HT1080 (cell line): ENCODE results near the gene DPEP2. TPM values are rescaled to one million over a fixed set of nuclear protein-coding genes. Genes with fewer than 3 reads are reported as not detected.
A peak's percentile ranks its signal among the peaks of the same experiment; 100 is the strongest.
"Not testable (repeated sequence)": the region's sequence is repeated elsewhere in the genome, so short reads cannot be mapped to it uniquely, and the experiment has no call there.

Experiments used
- DNase-seq: peaks from one replicate; pipeline ENCODE4 v3.0.0-alpha.2; 2015; ENCODE audit warnings: low read depth
- total RNA-seq: library from RNA; depleted of rRNA; stranded (reverse); fragments of >200 nt; shearing (Covaris generic); gene quantifications from 2 replicates; pipeline ENCODE4 v1.2.3, GENCODE V29; 2014

DPEP2 gene
- total RNA-seq, 1 experiment from 2014 or later, result not detected

DNA sequence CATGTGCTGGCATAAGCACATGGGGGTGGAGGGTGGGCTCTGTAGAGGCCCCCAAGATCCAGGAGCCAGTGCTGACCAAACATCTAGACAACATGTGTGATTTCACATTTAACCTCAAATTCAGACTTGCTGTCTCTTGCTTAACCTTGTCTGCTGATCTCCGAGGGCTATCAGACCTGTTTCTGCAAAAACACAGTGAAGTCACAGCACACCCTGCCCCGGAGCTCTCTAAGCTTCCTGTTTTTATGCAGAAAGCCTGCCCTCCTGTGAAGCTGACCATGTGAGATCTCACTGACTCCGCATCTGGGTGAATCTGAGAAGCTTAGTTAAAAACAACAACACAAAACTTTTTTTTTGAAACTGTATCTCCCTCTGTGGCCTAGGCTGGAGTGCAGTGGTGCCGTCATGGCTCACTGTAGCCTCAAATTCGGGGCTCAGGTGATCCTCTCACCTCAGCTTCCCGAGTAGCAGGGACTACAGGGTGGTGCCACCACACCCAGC, 6.6 kb upstream of the DPEP2 start:
- DNase-seq, result no peak

DNA sequence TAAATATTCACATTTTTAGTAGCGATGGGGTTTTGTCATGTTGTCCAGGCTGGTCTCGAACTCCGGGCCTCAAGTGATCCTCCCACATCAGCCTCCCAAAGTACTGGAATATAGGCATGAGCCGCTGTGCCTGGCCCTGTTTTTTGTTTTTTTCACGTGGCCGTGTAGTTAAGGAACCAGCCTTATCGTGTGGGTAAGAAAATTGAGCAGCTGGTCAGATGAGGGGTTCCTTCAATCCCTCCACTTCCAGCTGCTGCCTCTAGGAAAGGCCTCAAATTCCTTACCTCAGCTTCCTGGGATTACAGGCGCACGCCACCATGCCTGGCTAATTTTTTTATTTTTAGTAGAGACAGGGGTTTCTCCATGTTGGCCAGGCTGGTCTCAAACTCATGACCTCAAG, 5.9 kb upstream of the DPEP2 start:
- DNase-seq, result no peak

GRCh38 chr16:68003031-68003430, 3.7 kb upstream of the DPEP2 start:
- DNase-seq, result no peak

GRCh38 chr16:68000450-68000849, 1.2 kb upstream of the DPEP2 start:
- no peak for DNase-seq

DNA sequence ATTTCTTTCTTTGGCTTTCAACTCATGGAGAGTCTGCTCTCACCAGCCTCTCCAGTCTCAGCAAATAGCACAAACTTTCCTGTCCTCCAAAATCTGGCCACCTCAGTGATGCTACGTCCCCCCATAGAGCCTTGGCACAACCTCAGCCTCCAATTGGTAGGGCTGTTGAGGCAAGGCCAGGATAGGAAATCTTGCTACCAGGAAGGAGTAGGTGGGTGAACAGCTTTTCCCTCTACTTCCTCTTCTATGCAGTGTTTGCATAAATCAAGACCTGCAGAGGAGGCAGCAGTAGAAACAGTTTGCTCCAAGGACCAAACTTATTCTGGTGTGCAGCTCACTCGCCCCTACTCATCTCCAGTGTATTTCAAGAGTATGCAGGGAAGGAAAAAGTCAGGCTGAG, 701 bp upstream of the DPEP2 start:
- DNase-seq, result no peak

GRCh38 chr16:67998231-67998778, 979 bp downstream of the DPEP2 start:
- not testable (repeated sequence) for DNase-seq

GRCh38 chr16:67996666-67997065, 2.6 kb downstream of the DPEP2 start:
- no peak for DNase-seq

DNA sequence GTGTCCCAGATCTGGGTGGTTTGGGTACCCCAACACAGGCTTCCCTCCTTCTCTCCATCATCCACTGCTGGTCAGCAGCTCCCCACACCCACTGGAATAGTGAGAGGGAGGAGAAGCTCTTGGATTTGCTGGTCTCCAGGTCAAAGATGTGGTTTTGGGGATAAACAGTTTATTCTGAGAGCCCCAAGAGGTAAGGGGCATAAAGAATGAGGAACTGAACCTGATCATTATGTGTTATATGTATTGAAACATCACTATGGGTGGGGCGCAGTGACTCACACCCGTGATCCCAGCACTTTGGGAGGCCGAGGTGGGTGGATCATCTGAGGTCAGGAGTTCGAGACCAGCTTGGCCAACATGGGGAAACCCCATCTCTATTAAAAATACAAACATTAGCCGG, 3.9 kb downstream of the DPEP2 start:
- no peak for DNase-seq

GRCh38 chr16:67994040-67994408, 5.3 kb downstream of the DPEP2 start:
- not testable (repeated sequence) for DNase-seq

DNA sequence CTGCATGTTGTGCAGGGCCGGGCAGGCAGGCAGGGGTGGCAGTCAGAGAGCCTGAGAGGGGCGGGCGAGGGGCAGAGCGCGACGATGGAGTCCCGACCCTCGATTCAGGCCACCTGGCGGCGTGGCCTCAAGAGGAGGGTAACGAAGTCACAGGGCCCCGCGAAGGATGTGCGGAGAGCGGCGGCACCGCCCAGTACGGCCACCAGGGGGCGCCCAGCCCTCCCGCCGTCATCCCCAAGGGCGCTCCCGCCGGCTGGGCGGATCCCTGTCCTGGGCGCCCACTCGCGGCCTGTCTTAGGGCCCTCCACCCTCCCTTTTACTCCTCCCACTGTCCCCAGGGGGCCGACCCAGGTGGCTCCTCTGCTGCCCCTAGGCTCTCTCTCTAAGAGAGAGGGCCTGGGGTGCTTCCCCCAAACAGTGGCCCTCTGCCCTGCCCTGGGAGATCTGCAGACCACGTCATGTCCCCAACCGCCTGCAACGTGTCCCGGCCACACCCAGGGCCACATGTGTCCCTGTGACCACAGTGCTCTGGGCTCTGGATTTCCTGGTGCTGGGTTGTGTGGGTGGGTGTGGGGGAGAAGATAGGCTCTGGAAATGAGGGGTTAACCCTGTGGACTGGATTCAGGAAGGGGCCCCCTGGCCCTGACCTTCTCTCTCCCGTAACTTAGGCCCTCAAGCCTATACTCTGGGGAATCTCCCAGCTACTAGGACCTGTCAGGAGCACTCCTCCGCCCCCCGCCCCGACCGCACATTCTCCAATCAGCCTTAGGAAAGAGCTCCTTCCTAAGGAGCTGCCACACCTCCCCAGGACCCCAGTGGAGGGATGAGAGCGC, 5.9 kb downstream of the DPEP2 start:
- DNase-seq, result peak; percentile 65

DNA sequence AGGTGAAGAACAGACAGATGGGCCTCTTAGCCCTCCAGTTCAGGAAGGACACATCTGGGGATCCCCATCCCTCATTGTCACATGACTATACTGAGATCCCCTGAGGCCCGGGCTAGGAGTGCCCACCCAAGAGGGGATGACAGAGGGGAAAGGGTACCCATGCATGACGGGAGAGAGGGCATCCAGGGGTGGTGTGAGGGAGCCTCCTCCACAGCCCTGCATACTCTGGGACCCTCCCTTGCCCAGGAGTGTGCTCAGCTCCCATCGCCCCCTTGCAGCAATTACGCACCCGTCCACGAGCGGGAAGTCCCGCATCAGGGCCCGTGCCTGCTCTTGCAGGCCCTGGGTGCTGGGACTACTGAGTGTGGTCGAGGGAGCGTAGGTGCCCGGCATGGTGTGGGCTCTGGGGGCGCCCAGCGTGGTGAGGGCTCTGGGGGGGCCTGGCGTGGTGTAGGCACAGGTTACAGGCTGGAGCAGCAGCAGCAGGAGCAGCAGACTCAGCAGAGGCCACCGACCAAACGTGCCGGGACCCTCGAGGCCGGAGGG, 6.5 kb downstream of the DPEP2 start:
- no peak for DNase-seq

DNA sequence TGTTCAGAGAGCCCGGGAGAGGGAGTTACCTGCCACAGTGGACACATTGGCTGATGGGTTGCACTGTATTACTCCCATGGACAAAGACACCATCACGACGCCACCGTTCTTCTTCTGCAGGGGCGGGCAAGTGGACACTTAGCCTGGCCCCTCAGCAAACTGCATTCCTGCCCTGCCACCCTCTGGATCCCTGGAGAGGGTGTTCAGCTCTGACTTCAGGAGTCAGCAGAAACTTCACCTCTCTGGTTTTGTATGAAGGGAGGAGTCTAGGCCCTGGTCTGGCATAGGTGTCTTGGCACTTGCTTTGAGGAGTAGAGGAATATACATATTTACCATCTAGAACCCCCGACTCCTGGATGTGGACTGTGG, 9.3 kb downstream of the DPEP2 start:
- DNase-seq, result no peak

DNA sequence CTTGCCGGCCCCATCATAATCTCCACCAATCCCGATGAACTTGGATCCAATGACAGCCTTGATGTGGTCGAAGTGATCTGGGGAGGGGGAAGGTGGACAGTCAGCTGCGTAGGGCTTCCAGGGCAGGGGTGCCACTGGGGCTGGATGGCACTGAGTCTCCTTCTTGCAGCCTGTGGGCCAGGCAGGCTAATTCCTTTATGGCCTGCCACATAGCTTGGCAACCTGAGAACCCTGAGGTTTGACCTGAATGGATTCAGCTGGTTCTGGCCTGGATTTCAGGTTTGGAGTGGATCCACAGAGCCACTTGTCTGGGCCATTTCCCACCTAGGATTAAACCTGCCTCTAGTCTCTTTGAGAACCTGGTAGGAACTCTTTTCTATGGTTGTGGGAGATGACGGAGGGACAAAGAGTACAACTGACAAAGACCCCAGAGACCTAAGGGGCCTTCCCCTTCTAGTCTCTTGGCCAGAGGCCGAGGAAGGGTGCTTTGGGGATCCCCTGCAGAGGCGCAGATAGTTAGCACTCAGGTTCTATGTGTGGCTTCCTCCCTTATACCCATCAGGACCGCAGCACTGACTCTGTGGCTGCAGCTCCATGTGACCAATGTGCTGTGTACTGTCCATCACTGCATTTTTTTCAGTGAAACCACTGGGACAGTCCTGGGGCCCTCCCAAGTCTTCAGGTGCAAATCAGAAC, 9.8 kb downstream of the DPEP2 start:
- no peak for DNase-seq

- DNase-seq, result no peak
Observed at GRCh38 chr16:67988675-67989074, 10.6 kb downstream of the DPEP2 start.

- DNase-seq, result no peak
Observed at GRCh38 chr16:67987460-67988160, 11.7 kb downstream of the DPEP2 start.

DNA sequence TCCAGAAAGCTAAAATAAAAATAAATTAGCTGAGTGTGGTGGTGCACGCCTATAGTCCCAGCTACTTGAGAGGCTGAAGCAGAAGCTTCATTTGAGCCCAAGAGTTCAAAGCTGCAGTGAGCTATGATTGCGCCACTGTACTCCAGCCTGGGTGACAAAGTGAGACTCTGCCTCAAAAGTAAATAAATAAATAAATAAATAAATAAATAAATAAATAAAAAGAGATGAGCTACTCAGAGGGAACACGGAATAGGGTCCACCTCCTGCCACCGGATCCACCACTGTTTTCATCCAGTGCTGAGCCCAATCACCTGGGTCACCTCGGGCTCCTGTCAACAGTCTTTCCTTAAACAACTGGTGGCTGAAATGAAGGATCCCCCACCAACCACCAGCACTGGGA, 12.3 kb downstream of the DPEP2 start:
- no peak for DNase-seq

DNA sequence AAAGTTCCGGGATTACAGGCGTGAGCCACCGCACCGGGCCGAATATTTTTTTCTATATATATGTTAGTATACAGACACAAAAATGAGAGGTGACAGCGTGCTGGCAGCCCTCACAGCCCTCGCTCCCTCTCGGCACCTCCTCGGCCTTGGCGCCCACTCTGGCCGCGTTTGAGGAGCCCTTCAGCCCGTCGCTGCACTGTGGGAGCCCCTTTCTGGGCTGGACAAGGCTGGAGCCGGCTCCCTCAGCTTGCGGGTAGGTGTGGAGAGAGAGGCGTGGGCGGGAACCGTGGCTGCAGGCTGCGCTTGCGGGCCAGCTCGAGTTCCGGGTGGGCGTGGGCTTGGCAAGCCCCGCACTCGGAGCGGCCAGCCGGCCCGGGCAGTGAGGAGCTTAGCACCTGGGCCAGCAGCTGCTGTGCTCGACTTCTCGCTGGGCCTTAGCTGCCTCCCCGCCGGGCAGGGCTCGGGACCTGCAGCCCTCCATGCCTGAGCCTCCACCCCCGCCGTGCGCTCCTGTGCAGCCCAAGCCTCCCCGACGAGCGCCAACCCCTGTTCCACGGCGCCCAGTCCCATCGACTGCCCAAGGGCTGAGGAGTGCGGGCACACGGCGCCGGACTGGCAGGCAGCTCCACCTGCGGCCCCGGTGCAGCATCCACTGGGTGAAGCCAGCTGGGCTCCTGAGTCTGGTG, 17.1 kb downstream of the DPEP2 start:
- no peak for DNase-seq

- DNase-seq, result no peak
Observed at GRCh38 chr16:67979955-67980678, 19.2 kb downstream of the DPEP2 start, which contains the start of gene DPEP3. TSS of gene DPEP3 (minus strand) at chr16:67980499. CDS start at chr16:67980380, 119 bp downstream.

DNA sequence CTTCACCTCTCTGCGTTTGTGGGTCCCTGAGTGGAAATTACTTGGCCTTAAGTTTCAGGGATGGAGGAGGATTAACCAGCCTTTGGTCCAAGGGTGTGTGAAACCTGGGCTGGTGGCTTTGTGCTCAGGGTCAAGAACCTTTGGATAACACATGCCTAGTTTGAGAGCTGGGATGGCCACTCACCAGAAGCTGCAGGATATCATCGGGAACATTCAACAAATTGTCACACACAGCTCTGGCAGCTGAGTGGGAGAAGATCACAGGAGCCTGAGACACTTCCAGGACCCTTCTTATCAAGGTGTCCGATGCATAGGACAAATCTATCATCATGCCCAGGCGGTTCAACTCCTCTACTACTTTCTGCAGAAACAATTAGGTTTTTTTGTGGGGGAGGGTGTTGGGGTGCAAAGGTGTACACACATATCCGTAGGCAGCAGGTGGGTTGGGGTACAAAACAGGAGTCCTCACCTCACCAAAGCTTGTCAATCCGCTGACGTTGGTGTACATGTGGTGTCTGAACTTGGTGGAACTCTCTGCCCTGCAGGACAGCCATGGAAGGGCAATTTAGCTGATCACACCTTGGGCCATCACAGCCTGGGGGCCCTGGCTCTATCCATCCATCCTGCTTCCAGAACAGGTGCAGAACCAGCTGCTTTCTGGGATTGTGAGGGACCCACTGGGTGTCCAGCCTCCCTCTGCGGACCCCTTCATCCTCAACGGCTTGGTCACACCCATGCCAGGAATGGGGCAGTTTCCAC, 21.6 kb downstream of the DPEP2 start:
- no peak for DNase-seq
